Loucy (cell line): ENCODE results near the gene SFTPB.
"Not testable (repeated sequence)": the region's sequence is repeated elsewhere in the genome, so short reads cannot be mapped to it uniquely, and the experiment has no call there.

Experiments used
- H2AFZ ChIP-seq: fragments of 200-600 bp; sonication (generic); 2 replicates; pipeline ENCODE4 v1.6.0; 2016; ENCODE audit warnings: antibody characterized with exemption, mild to moderate bottlenecking, low read length, moderate library complexity
- H3F3A ChIP-seq: fragments of 200-600 bp; 2 replicates; pipeline ENCODE4 v1.6.0; 2016; ENCODE audit warnings: antibody characterized with exemption, low read depth, mild to moderate bottlenecking
- H3K27me3 ChIP-seq: fragments of 200-600 bp; sonication (generic); 2 replicates; pipeline ENCODE4 v1.6.1; 2014; ENCODE audit warnings: low read length, mild to moderate bottlenecking; ENCODE audit not compliant: insufficient read depth, poor library complexity, severe bottlenecking
- H3K36me3 ChIP-seq: fragments of 200-600 bp; sonication (generic); 2 replicates; pipeline ENCODE4 v1.6.1; 2016; ENCODE audit warnings: low read length; ENCODE audit not compliant: insufficient read depth
- H3K4me1 ChIP-seq: fragments of 200-600 bp; sonication (generic); 2 replicates; pipeline ENCODE4 v1.5.1; 2014; ENCODE audit warnings: low read length, mild to moderate bottlenecking; ENCODE audit not compliant: insufficient read depth, poor library complexity, severe bottlenecking
- H3K4me2 ChIP-seq: fragments of 200-600 bp; sonication (generic); 2 replicates; pipeline ENCODE4 v1.6.0; 2014; ENCODE audit warnings: antibody characterized with exemption, low read length, low read depth, mild to moderate bottlenecking; ENCODE audit not compliant: poor library complexity, severe bottlenecking
- H3K4me3 ChIP-seq: fragments of 200-600 bp; sonication (generic); 2 replicates; pipeline ENCODE4 v1.5.1; 2014; ENCODE audit warnings: low read length, mild to moderate bottlenecking, mixed read lengths; ENCODE audit not compliant: poor library complexity, severe bottlenecking
- H3K79me2 ChIP-seq: fragments of 200-600 bp; sonication (generic); 2 replicates; pipeline ENCODE4 v1.6.1; 2014; ENCODE audit warnings: low read length; ENCODE audit not compliant: insufficient read depth
- H3K9ac ChIP-seq: fragments of 200-600 bp; sonication (generic); 2 replicates; pipeline ENCODE4 v1.6.0; 2014; ENCODE audit warnings: mild to moderate bottlenecking, low read depth, low read length, moderate library complexity; ENCODE audit not compliant: poor library complexity, severe bottlenecking
- H3K9me2 ChIP-seq: fragments of 200-600 bp; sonication (generic); replicated peaks from 2 replicates; pipeline ENCODE4 v1.6.1; 2016; ENCODE audit warnings: low read depth, low read length, mixed read lengths
- H3K9me3 ChIP-seq: fragments of 200-600 bp; sonication (generic); 2 replicates; pipeline ENCODE4 v1.6.1; 2014; ENCODE audit warnings: mild to moderate bottlenecking, antibody characterized with exemption, low read length, low read depth; ENCODE audit not compliant: insufficient read depth
- H4K20me1 ChIP-seq: fragments of 200-600 bp; sonication (generic); 2 replicates; pipeline ENCODE4 v1.6.0; 2014; ENCODE audit warnings: antibody characterized with exemption, low read length, mild to moderate bottlenecking; ENCODE audit not compliant: insufficient read depth, poor library complexity, severe bottlenecking
- EZH2phosphoT487 ChIP-seq: fragments of 200-600 bp; IDR thresholded peaks from 2 replicates; pipeline ENCODE4 v1.6.1; 2018; ENCODE audit warnings: antibody characterized with exemption, mild to moderate bottlenecking, moderate library complexity, borderline replicate concordance
- TF ChIP-seq, protein P1 (sequence below): fragments of 200-600 bp; sonication (generic); conservative IDR thresholded peaks from 2 replicates; pipeline ENCODE4 v1.5.1; 2014; ENCODE audit warnings: mild to moderate bottlenecking, antibody characterized with exemption, low read length

Gene SFTPB

GRCh38 chr2:85661139-85661858, 6.7 kb downstream of the SFTPB start:
- no peaks in the 10 kb centered on the region for H3K9me2 ChIP-seq
- no peaks in the 10 kb centered on the region for H3K4me1 ChIP-seq
- no peak for TF ChIP-seq EZH2phosphoT487
- TF ChIP-seq, protein P1, sequence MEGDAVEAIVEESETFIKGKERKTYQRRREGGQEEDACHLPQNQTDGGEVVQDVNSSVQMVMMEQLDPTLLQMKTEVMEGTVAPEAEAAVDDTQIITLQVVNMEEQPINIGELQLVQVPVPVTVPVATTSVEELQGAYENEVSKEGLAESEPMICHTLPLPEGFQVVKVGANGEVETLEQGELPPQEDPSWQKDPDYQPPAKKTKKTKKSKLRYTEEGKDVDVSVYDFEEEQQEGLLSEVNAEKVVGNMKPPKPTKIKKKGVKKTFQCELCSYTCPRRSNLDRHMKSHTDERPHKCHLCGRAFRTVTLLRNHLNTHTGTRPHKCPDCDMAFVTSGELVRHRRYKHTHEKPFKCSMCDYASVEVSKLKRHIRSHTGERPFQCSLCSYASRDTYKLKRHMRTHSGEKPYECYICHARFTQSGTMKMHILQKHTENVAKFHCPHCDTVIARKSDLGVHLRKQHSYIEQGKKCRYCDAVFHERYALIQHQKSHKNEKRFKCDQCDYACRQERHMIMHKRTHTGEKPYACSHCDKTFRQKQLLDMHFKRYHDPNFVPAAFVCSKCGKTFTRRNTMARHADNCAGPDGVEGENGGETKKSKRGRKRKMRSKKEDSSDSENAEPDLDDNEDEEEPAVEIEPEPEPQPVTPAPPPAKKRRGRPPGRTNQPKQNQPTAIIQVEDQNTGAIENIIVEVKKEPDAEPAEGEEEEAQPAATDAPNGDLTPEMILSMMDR, result no peak
- no peaks in the 10 kb centered on the region for H4K20me1 ChIP-seq
- H2AFZ ChIP-seq, result no peak overlapping the region
- H3K9ac ChIP-seq, result no peak overlapping the region
- H3K9me3 ChIP-seq, result no peaks in the 10 kb centered on the region
- H3K79me2 ChIP-seq, result no peaks in the 10 kb centered on the region
- no peaks in the 10 kb centered on the region for H3F3A ChIP-seq
- no peak overlapping the region for H3K4me3 ChIP-seq
- no peak overlapping the region for H3K4me2 ChIP-seq
- H3K27me3 ChIP-seq, result no peaks in the 10 kb centered on the region
- peaks cover under 1% of the 10 kb centered on the region; the same call in 1 of the 2 replicates for H3K36me3 ChIP-seq

- no peaks in the 10 kb centered on the region for H4K20me1 ChIP-seq
- no peak overlapping the region for H3K4me2 ChIP-seq
- TF ChIP-seq EZH2phosphoT487, result no peak
- TF ChIP-seq, protein P1, result no peak
- no peaks in the 10 kb centered on the region for H3K27me3 ChIP-seq
- H3K9me3 ChIP-seq, result no peaks in the 10 kb centered on the region
- no peaks in the 10 kb centered on the region for H3K9me2 ChIP-seq
- H3K4me1 ChIP-seq, result no peaks in the 10 kb centered on the region
- peaks cover 5% of the 10 kb centered on the region; the same call in 1 of the 2 replicates for H3K36me3 ChIP-seq
- H2AFZ ChIP-seq, result no peak overlapping the region
- no peak overlapping the region for H3K4me3 ChIP-seq
- no peak overlapping the region for H3K9ac ChIP-seq
- H3K79me2 ChIP-seq, result no peaks in the 10 kb centered on the region
- no peaks in the 10 kb centered on the region for H3F3A ChIP-seq
Observed at GRCh38 chr2:85660725-85661124, 7.3 kb downstream of the SFTPB start.

GRCh38 chr2:85660301-85660700, 7.7 kb downstream of the SFTPB start:
- not testable (repeated sequence) for H3K9me3 ChIP-seq

More at GRCh38 chr2:85660301-85660700, 7.7 kb downstream of the SFTPB start:
- H3K79me2 ChIP-seq, H3K4me1 ChIP-seq, H3K27me3 ChIP-seq, H3K4me3 ChIP-seq, H3K9ac ChIP-seq, H3F3A ChIP-seq, H4K20me1 ChIP-seq, H3K36me3 ChIP-seq, H3K4me2 ChIP-seq, H2AFZ ChIP-seq, H3K9me2 ChIP-seq: not testable (repeated sequence)
